ENCODE results near the gene NSD1.

GRCh38 chr5:177113566-177114424 lies 19.8 kb upstream of the NSD1 start:
- TF ChIP-seq SP1 (CRISPR knock-in tag; IDR thresholded peaks at IDR 0.05) (peak; percentile 53; the same call in 1 of the 2 replicates), ATF6 (CRISPR knock-in tag; IDR thresholded peaks at IDR 0.05) (no peak), POLR2AphosphoS5 (IDR thresholded peaks at IDR 0.05; ENCODE audit: control insufficient read depth, insufficient read depth, low read depth, low read length) (peak; percentile 26; the same call in 1 of the 2 replicates), SAFB2 (IDR thresholded peaks at IDR 0.05; ENCODE audit: borderline replicate concordance, low read depth, low read length, severe bottlenecking) (no peak), SP2 (IDR thresholded peaks at IDR 0.05; ENCODE audit: extremely low read depth, low read depth, low read length, poor library complexity, severe bottlenecking) (no peak), ZBTB26 (CRISPR knock-in tag; IDR thresholded peaks at IDR 0.05) (no peak), POLR2A (conservative IDR thresholded peaks at IDR 0.05) (no peak), CEBPB (tag; IDR thresholded peaks at IDR 0.05) (peak; percentile 89), CTCF (IDR thresholded peaks at IDR 0.05 in 2 of 3, conservative IDR thresholded peaks at IDR 0.05 in 1 of 3; ENCODE audit: insufficient read depth in 2 of 3, low read depth in 1 of 3, low read length in 3 of 3) (peak; percentile 94 to 99 (median 98))

Data from K562 (cell line).